Measurements from ENCODE around the gene ZNF648.
A peak's percentile ranks its signal among the peaks of the same experiment; 100 is the strongest.

The ZNF648 gene

GRCh38 chr1:182080955-182081582 lies 19.6 kb upstream of the ZNF648 start:
- ChIA-PET CTCF (interaction anchor here (0.8 to 5.4 kb wide), 18 partner anchors 9 to 703 kb away, joined by 3 to 29 read pairs (median 4); partner anchors contain the start of gene CACNA1E), POLR2A (interaction anchor here (0.6 to 1.0 kb wide), 2 partner anchors 11 to 1461 kb away, joined by 3 to 4 read pairs; no protein-coding TSS in a partner anchor)
- Histone ChIP-seq H3K27ac (ENCODE audit: insufficient read depth in 1 of 2, low read depth in 1 of 2, low read length in 2 of 2, poor library complexity in 1 of 2, severe bottlenecking in 2 of 2) (no peak overlapping the region), H3K36me3 (ENCODE audit: control insufficient read depth in 4 of 4, insufficient read depth in 4 of 4, low read length in 3 of 4) (no peaks in the 10 kb centered on the region), H3K27me3 (replicated peaks in 2 of 5; ENCODE audit: control insufficient read depth in 4 of 5, insufficient read depth in 5 of 5, low read length in 4 of 5) (no peaks in the 10 kb centered on the region), H3K4me3 (ENCODE audit: control insufficient read depth in 1 of 7, extremely low read depth in 1 of 7, insufficient read depth in 4 of 7, low read depth in 2 of 7, low read length in 6 of 7) (no peak overlapping the region), H3K9me3 (ENCODE audit: control extremely low read depth in 1 of 5, control insufficient read depth in 4 of 5, insufficient read depth in 2 of 5, low read depth in 1 of 5, low read length in 4 of 5) (no peaks in the 10 kb centered on the region), H3K4me1 (ENCODE audit: control extremely low read depth in 1 of 4, control insufficient read depth in 4 of 4, insufficient read depth in 4 of 4, low read length in 3 of 4) (peaks cover 0 to 5% (median 5%) of the 10 kb centered on the region in 4 experiments)
- peak; percentile 61 to 78 (median 74) for DNase-seq
- WGBS (ENCODE audit: insufficient coverage): 100% methylated on average over 1 of the region's 1 CpG

- Histone ChIP-seq H3K4me3 (ENCODE audit: control insufficient read depth in 1 of 7, extremely low read depth in 1 of 7, insufficient read depth in 4 of 7, low read depth in 2 of 7, low read length in 6 of 7) (no peak overlapping the region), H3K4me1 (ENCODE audit: control extremely low read depth in 1 of 4, control insufficient read depth in 4 of 4, insufficient read depth in 4 of 4, low read length in 3 of 4) (peaks cover 0 to 5% (median 5%) of the 10 kb centered on the region in 4 experiments), H3K36me3 (ENCODE audit: control insufficient read depth in 4 of 4, insufficient read depth in 4 of 4, low read length in 3 of 4) (no peaks in the 10 kb centered on the region), H3K27ac (ENCODE audit: insufficient read depth in 1 of 2, low read depth in 1 of 2, low read length in 2 of 2, poor library complexity in 1 of 2, severe bottlenecking in 2 of 2) (no peak overlapping the region), H3K27me3 (replicated peaks in 2 of 5; ENCODE audit: control insufficient read depth in 4 of 5, insufficient read depth in 5 of 5, low read length in 4 of 5) (no peaks in the 10 kb centered on the region), H3K9me3 (ENCODE audit: control extremely low read depth in 1 of 5, control insufficient read depth in 4 of 5, insufficient read depth in 2 of 5, low read depth in 1 of 5, low read length in 4 of 5) (no peaks in the 10 kb centered on the region)
- CTCF ChIA-PET: interaction anchor here (1.3 to 5.4 kb wide), 8 partner anchors 11 to 704 kb away, joined by 4 to 29 read pairs (median 6); no protein-coding TSS in a partner anchor
- DNase-seq: no peak
- POLR2A ChIA-PET: no interaction called here
- 70% methylated on average over 3 of the region's 3 CpGs for WGBS (ENCODE audit: insufficient coverage)
Observed at GRCh38 chr1:182080040-182080439, 18.5 kb upstream of the ZNF648 start.

DNA sequence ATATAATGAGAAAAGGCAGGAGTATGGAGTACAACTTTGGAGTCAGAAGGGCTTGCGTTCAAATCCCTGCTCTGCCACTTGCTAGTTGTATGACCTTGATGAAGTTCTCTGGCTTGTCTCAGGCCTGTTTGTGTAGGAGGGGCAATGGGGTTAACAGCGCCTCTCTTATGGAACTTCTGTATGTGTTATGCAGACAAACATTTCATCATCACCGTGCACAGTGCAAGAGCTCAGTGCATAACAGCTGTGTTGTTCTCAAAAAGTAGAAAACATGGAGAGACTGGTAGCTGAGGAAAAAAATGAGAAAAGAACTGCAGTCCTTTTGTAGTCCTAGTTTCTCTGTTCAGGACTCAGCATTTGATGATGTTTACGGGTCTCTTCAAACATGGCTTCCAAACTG lies 10.4 kb upstream of the ZNF648 start:
- DNase-seq: no peak
- H3K9me3 ChIP-seq (ENCODE audit: control extremely low read depth in 1 of 5, control insufficient read depth in 4 of 5, insufficient read depth in 2 of 5, low read depth in 1 of 5, low read length in 4 of 5): no peaks in the 10 kb centered on the region
- H3K36me3 ChIP-seq (ENCODE audit: control insufficient read depth in 4 of 4, insufficient read depth in 4 of 4, low read length in 3 of 4): no peaks in the 10 kb centered on the region
- H3K4me1 ChIP-seq (ENCODE audit: control extremely low read depth in 1 of 4, control insufficient read depth in 4 of 4, insufficient read depth in 4 of 4, low read length in 3 of 4): peaks cover 0 to 3% (median 0%) of the 10 kb centered on the region in 4 experiments
- no peak overlapping the region for H3K4me3 ChIP-seq (ENCODE audit: control insufficient read depth in 1 of 7, extremely low read depth in 1 of 7, insufficient read depth in 4 of 7, low read depth in 2 of 7, low read length in 6 of 7)
- CTCF ChIA-PET: interaction anchor here (1.0 to 1.7 kb wide), 2 partner anchors 9 to 13 kb away, joined by 4 to 5 read pairs; no protein-coding TSS in a partner anchor
- H3K27ac ChIP-seq (ENCODE audit: insufficient read depth in 1 of 2, low read depth in 1 of 2, low read length in 2 of 2, poor library complexity in 1 of 2, severe bottlenecking in 2 of 2): no peak overlapping the region
- 91% methylated on average over 4 of the region's 4 CpGs for WGBS (ENCODE audit: insufficient coverage)
- peaks cover 2 to 17% (median 4%) of the 10 kb centered on the region in 5 experiments for H3K27me3 ChIP-seq (replicated peaks in 2 of 5; ENCODE audit: control insufficient read depth in 4 of 5, insufficient read depth in 5 of 5, low read length in 4 of 5)
- POLR2A ChIA-PET: no interaction called here

DNA sequence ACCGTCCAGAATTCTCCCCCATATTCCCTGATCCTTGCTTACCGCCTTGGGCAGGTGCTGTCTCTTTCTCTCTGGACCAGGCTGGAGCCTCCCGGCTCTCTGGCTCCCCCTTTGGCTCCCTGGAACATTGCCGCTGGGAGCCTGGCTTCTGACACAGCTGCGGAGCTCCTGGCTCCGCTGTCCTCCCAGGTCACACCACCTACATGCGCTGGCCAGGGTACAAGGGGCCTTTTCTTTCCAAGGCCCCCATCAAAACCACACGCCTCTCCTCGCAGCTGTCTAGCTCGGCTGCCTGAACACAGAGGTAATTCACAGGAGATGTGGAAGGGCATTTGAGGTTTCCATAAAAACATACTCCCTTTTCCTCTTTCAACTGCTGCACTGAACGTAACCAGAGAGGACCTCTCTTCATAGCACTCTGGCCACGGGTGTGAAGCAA lies 7.5 kb upstream of the ZNF648 start:
- H3K4me1 ChIP-seq (ENCODE audit: control extremely low read depth in 1 of 4, control insufficient read depth in 4 of 4, insufficient read depth in 4 of 4, low read length in 3 of 4): peaks cover 0 to 3% (median 0%) of the 10 kb centered on the region in 4 experiments
- CTCF ChIA-PET: interaction anchor here (1.1 to 3.9 kb wide), 4 partner anchors 10 to 17 kb away, joined by 3 to 29 read pairs (median 6); no protein-coding TSS in a partner anchor
- H3K27ac ChIP-seq (ENCODE audit: insufficient read depth in 1 of 2, low read depth in 1 of 2, low read length in 2 of 2, poor library complexity in 1 of 2, severe bottlenecking in 2 of 2): no peak overlapping the region
- peaks cover 2 to 15% (median 7%) of the 10 kb centered on the region in 5 experiments for H3K27me3 ChIP-seq (replicated peaks in 2 of 5; ENCODE audit: control insufficient read depth in 4 of 5, insufficient read depth in 5 of 5, low read length in 4 of 5)
- POLR2A ChIA-PET: no interaction called here
- no peaks in the 10 kb centered on the region for H3K9me3 ChIP-seq (ENCODE audit: control extremely low read depth in 1 of 5, control insufficient read depth in 4 of 5, insufficient read depth in 2 of 5, low read depth in 1 of 5, low read length in 4 of 5)
- DNase-seq: peak; percentile 14 to 51 (median 49)
- 22% methylated on average over 9 of the region's 12 CpGs for WGBS (ENCODE audit: insufficient coverage)
- H3K4me3 ChIP-seq (ENCODE audit: control insufficient read depth in 1 of 7, extremely low read depth in 1 of 7, insufficient read depth in 4 of 7, low read depth in 2 of 7, low read length in 6 of 7): no peak overlapping the region
- no peaks in the 10 kb centered on the region for H3K36me3 ChIP-seq (ENCODE audit: control insufficient read depth in 4 of 4, insufficient read depth in 4 of 4, low read length in 3 of 4)

- Histone ChIP-seq H3K27me3 (replicated peaks in 2 of 5; ENCODE audit: control insufficient read depth in 4 of 5, insufficient read depth in 5 of 5, low read length in 4 of 5) (peaks cover 0 to 9% (median 7%) of the 10 kb centered on the region in 5 experiments), H3K27ac (ENCODE audit: insufficient read depth in 1 of 2, low read depth in 1 of 2, low read length in 2 of 2, poor library complexity in 1 of 2, severe bottlenecking in 2 of 2) (no peak overlapping the region), H3K4me1 (ENCODE audit: control extremely low read depth in 1 of 4, control insufficient read depth in 4 of 4, insufficient read depth in 4 of 4, low read length in 3 of 4) (peaks cover 0 to 3% (median 0%) of the 10 kb centered on the region in 4 experiments), H3K9me3 (ENCODE audit: control extremely low read depth in 1 of 5, control insufficient read depth in 4 of 5, insufficient read depth in 2 of 5, low read depth in 1 of 5, low read length in 4 of 5) (peaks cover 0 to 3% (median 0%) of the 10 kb centered on the region in 5 experiments), H3K36me3 (ENCODE audit: control insufficient read depth in 4 of 4, insufficient read depth in 4 of 4, low read length in 3 of 4) (no peaks in the 10 kb centered on the region), H3K4me3 (ENCODE audit: control insufficient read depth in 1 of 7, extremely low read depth in 1 of 7, insufficient read depth in 4 of 7, low read depth in 2 of 7, low read length in 6 of 7) (no peak overlapping the region)
- POLR2A ChIA-PET: no interaction called here
- 70% methylated on average over 2 of the region's 4 CpGs for WGBS (ENCODE audit: insufficient coverage)
- DNase-seq: no peak
- CTCF ChIA-PET: interaction anchor here (1.1 to 3.9 kb wide), 2 partner anchors 12 to 14 kb away, joined by 3 to 29 read pairs; no protein-coding TSS in a partner anchor
Observed at GRCh38 chr1:182066934-182067333, 5.4 kb upstream of the ZNF648 start.

DNA sequence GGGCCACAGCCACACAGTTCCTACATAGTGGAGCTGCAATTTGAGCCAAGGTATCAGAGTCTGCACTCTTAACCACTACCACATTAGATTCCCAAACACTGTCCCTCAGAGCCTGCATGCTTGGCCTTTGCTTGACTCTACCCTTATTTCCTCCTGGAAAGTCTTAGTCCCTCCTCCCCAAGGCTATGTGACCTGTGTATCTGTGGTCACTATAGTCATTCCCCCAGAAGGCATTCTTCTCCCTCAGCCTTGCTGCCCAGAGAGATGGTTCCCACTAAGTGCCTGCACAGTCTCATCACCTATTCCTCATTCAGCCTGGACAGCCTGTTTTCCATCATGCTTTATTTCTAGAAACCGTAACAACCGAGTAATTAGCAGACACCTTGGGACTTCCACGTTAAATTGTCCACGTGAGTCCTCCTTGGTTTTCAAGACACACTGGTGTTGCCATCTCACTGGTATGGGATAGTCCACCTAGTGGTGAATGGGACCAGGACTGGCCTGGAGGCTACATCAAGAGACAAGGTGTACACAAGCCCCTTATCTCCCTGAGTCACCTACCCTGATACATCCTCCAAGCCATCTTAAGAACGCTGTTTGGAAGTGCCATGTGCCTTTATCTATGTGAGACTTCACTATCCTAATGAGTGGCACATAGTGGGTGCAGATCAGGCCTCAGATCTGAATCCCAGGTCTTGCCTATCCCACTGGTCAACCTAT lies 3.8 kb upstream of the ZNF648 start:
- WGBS (ENCODE audit: insufficient coverage): 96% methylated on average over 5 of the region's 5 CpGs
- CTCF ChIA-PET: interaction anchor here (0.6 kb wide), 1 partner anchor 295 kb away, joined by 3 read pairs; no protein-coding TSS in a partner anchor

More for the DNA sequence above, 3.8 kb upstream of the ZNF648 start:
- H3K27ac ChIP-seq (ENCODE audit: insufficient read depth in 1 of 2, low read depth in 1 of 2, low read length in 2 of 2, poor library complexity in 1 of 2, severe bottlenecking in 2 of 2): no peak overlapping the region
- no peak overlapping the region for H3K4me3 ChIP-seq (ENCODE audit: control insufficient read depth in 1 of 7, extremely low read depth in 1 of 7, insufficient read depth in 4 of 7, low read depth in 2 of 7, low read length in 6 of 7)
- H3K9me3 ChIP-seq (ENCODE audit: control extremely low read depth in 1 of 5, control insufficient read depth in 4 of 5, insufficient read depth in 2 of 5, low read depth in 1 of 5, low read length in 4 of 5): peaks cover 0 to 3% (median 0%) of the 10 kb centered on the region in 5 experiments
- peaks cover 0 to 23% (median 15%) of the 10 kb centered on the region in 5 experiments for H3K27me3 ChIP-seq (replicated peaks in 2 of 5; ENCODE audit: control insufficient read depth in 4 of 5, insufficient read depth in 5 of 5, low read length in 4 of 5)
- POLR2A ChIA-PET: no interaction called here
- peaks cover 0 to 3% (median 0%) of the 10 kb centered on the region in 4 experiments for H3K4me1 ChIP-seq (ENCODE audit: control extremely low read depth in 1 of 4, control insufficient read depth in 4 of 4, insufficient read depth in 4 of 4, low read length in 3 of 4)
- H3K36me3 ChIP-seq (ENCODE audit: control insufficient read depth in 4 of 4, insufficient read depth in 4 of 4, low read length in 3 of 4): no peaks in the 10 kb centered on the region
- no peak for DNase-seq
